GM12801 (cell line): ENCODE measurements around the gene LKAAEAR1.

ENCODE experiments used
- CTCF ChIP-seq: IDR thresholded peaks from one replicate; pipeline ENCODE4 v1.5.1; 2011; ENCODE audit warnings: control low read depth; ENCODE audit not compliant: insufficient read length; ENCODE audit errors: extremely low read depth

The LKAAEAR1 gene

GRCh38 chr20:64086801-64087200 is 2.6 kb upstream of the LKAAEAR1 start:
- no peak for TF ChIP-seq CTCF

DNA sequence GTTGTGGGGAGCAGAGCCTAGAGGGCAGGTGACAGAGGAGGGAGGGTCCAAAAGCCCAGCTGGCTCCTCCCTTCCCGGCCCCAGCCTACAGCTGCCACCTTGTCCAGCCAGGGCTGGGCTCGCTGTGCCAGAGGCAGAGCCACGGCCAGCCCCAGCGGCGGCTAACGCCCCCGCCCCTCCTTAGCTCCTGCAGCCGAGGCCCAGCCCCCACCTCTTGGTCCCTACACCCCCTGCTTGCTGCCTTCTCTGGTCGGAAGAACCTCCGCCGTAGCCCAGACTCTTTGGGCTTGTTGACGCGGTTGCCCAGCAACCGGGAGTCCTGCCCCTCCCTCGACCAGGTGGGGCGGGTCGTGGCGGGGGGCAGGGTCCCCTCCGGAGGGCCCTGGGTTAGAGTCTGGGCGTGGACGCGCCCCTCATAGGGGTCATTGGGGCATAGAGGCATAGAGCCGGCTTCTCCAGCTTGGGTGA is 521 bp upstream of the LKAAEAR1 start:
- no peak for TF ChIP-seq CTCF

GRCh38 chr20:64083378-64083803 is 807 bp downstream of the LKAAEAR1 start:
- no peak for TF ChIP-seq CTCF

DNA sequence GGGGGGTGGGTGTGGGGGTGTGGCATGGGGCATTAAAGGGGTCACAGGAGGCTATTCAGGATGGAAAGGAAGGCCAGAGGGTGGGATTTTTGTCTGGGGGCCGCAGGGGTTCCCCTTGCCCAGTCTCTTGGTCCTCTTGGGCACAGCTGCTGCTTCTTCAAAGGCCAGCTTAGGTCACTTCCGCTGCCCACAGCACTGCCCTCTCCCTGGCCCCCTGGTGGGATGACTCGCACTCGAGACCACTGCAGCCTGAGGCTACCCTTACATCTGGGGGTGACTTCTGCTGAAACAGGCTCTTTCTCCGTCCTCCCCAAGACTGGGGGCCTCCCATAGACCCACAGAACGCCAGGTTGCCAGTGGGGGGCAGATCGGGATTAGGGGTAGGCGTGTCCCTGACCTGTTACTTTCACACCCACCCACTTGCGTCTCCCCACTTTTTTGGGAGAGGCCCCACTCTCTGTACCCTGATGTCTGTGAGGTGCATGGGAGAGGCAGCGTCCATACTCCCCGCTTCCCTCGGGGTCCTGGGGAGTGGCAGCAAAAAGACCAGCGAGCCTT is 1.3 kb downstream of the LKAAEAR1 start:
- no peak for TF ChIP-seq CTCF

DNA sequence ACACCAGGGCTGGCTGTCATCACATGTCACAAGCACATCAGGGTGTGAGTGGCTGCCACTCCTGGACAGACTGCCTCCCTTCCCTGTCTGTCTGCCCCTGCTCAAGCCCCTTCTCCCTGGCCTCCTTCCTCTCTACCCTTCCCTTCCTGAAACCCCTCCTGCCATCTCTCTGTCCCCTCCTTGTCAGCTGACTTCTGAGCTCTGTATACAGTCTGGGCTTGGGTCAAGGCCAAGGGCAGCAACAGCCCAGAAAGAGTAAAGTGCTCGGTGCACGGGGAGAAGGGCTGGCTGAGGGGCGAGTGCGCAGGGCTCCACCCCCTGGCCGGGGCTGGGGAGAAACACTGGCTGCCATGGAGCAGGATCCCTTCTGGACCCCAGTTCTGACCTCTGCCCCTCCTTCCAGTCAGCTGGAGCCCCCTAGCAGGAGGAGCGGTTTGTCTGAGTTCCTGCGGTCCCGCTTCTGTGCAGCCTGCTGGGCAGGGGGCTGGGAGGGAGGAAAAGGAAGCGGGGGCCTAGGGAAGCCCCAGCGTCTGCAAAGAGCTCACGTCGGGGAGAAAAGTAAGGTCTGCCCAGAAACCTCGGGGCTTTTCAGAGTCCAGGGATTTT is 2.0 kb downstream of the LKAAEAR1 start:
- no peak for TF ChIP-seq CTCF

GRCh38 chr20:64081624-64081964 is 2.6 kb downstream of the LKAAEAR1 start:
- no peak for TF ChIP-seq CTCF

GRCh38 chr20:64080813-64081623 is 3.2 kb downstream of the LKAAEAR1 start:
- no peak for TF ChIP-seq CTCF
